CD8-positive, alpha-beta memory T cell (primary cell): ENCODE results near the gene LMTK3. TPM values are rescaled to one million over a fixed set of nuclear protein-coding genes. Genes with fewer than 3 reads are reported as not detected.

Experiments
- CTCF ChIA-PET: fragments of 350-600 bp; sonication (Branson Sonifier 250); formaldehyde crosslinking; loops from one replicate; lab custom pipeline; 2021; ENCODE audit warnings: antibody characterized with exemption; lab: Charles Lee
- POLR2A ChIA-PET: fragments of 350-600 bp; sonication (Branson Sonifier 250); formaldehyde crosslinking; loops from one replicate; lab custom pipeline; 2021; ENCODE audit warnings: antibody characterized with exemption; lab: Charles Lee
- DNase-seq, 5 donors: peaks; one replicate each; pipeline versions ENCODE4 v3.0.0 to v3.0.0-alpha.2; 2020 to 2022; ENCODE audit warnings: mixed read lengths in 1 of 5
- H3K27ac ChIP-seq: one replicate; pipeline ENCODE4 v1.7.0; 2013; ENCODE audit warnings: low read depth, mild to moderate bottlenecking, low read length, moderate library complexity
- H3K27me3 ChIP-seq: 2 replicates; pipeline ENCODE4 v1.7.0; 2013; ENCODE audit warnings: low read length, mild to moderate bottlenecking; ENCODE audit not compliant: insufficient read depth, poor library complexity, severe bottlenecking
- H3K36me3 ChIP-seq: 2 replicates; pipeline ENCODE4 v1.7.0; 2013; ENCODE audit warnings: mild to moderate bottlenecking, low read length, moderate library complexity; ENCODE audit not compliant: insufficient read depth
- H3K4me1 ChIP-seq: 2 replicates; pipeline ENCODE4 v1.7.0; 2013; ENCODE audit warnings: mild to moderate bottlenecking, low read length, moderate library complexity; ENCODE audit not compliant: insufficient read depth
- H3K4me3 ChIP-seq: 2 replicates; pipeline ENCODE4 v1.7.0; 2013; ENCODE audit warnings: mild to moderate bottlenecking, low read length
- H3K9me3 ChIP-seq: 2 replicates; pipeline ENCODE4 v1.7.0; 2013; ENCODE audit warnings: mild to moderate bottlenecking, low read length
- H3K27ac Mint-ChIP-seq, 8 donors: one replicate each; pipeline ENCODE4 v1.8.0; 2020 to 2021; ENCODE audit warnings: mixed read lengths in 8 of 8, mild to moderate bottlenecking in 6 of 8, inconsistent platforms in 3 of 8, moderate library complexity in 3 of 8
- H3K27me3 Mint-ChIP-seq, 2 donors: one replicate each; pipeline ENCODE4 v1.8.0; 2020 to 2021; ENCODE audit warnings: mixed read lengths in 2 of 2, mild to moderate bottlenecking in 1 of 2, moderate library complexity in 1 of 2
- H3K36me3 Mint-ChIP-seq, 3 donors: one replicate each; pipeline ENCODE4 v1.8.0; 2020 to 2021; ENCODE audit warnings: mixed read lengths in 3 of 3, inconsistent platforms in 1 of 3, mild to moderate bottlenecking in 1 of 3
- H3K4me1 Mint-ChIP-seq, 3 donors: one replicate each; pipeline ENCODE4 v1.8.0; 2020 to 2021; ENCODE audit warnings: mixed read lengths in 3 of 3, inconsistent platforms in 1 of 3, mild to moderate bottlenecking in 1 of 3
- H3K4me3 Mint-ChIP-seq, 7 donors: one replicate each; pipeline ENCODE4 v1.8.0; 2020 to 2021; ENCODE audit warnings: mixed read lengths in 7 of 7, mild to moderate bottlenecking in 6 of 7, moderate library complexity in 4 of 7, inconsistent platforms in 2 of 7
- H3K9me3 Mint-ChIP-seq, 5 donors: one replicate each; pipeline ENCODE4 v1.8.0; 2020 to 2022; ENCODE audit warnings: mixed read lengths in 5 of 5, mild to moderate bottlenecking in 3 of 5, moderate library complexity in 2 of 5, inconsistent platforms in 1 of 5
- polyA plus RNA-seq: library from polyadenylated mRNA; unstranded; fragments of 300-500 nt; fragmentation: Illumina TruSeq; gene quantifications from one replicate; pipeline ENCODE4 v1.2.3, GENCODE V29; 2021
- total RNA-seq, 2 experiments: library from RNA; stranded (reverse); gene quantifications; one replicate each; pipeline ENCODE4 v1.2.3, GENCODE V29; 2021

LMTK3 gene
- total and polyA plus RNA-seq, 3 experiments from 2014 or later: 4.6 to 4.7 TPM; not detected in 1

- peaks cover 19% of the 10 kb centered on the region for H3K4me1 ChIP-seq
- DNase-seq: no peak
- H3K27ac ChIP-seq: no peak overlapping the region
- POLR2A ChIA-PET: interaction anchor here (0.8 to 1.3 kb wide), 2 partner anchors 47 to 107 kb away, joined by 4 to 6 read pairs; no protein-coding TSS in a partner anchor
- H3K9me3 ChIP-seq: no peaks in the 10 kb centered on the region
- peaks cover 13% of the 10 kb centered on the region for H3K27me3 ChIP-seq
- H3K27ac Mint-ChIP-seq: no peak overlapping the region
- H3K4me3 ChIP-seq: no peak overlapping the region
- peaks cover 0 to 17% (median under 1%) of the 10 kb centered on the region in 3 donors for H3K36me3 Mint-ChIP-seq
- H3K4me3 Mint-ChIP-seq: peak overlapping the region in 6 of 7 donors; percentile 15 to 78 (median 60)
- CTCF ChIA-PET: no interaction called here
- H3K36me3 ChIP-seq: no peaks in the 10 kb centered on the region
- H3K9me3 Mint-ChIP-seq: peaks cover 0 to 1% (median 0%) of the 10 kb centered on the region in 5 donors
- H3K4me1 Mint-ChIP-seq: peaks cover 20 to 35% (median 26%) of the 10 kb centered on the region in 3 donors
- H3K27me3 Mint-ChIP-seq: peaks cover 18 to 28% of the 10 kb centered on the region in 2 donors
These were observed 69.3 kb downstream of the LMTK3 start for GRCh38 chr19:48442116-48443035.

GRCh38 chr19:48441360-48442050 lies 70.1 kb downstream of the LMTK3 start:
- peaks cover 18 to 30% (median 24%) of the 10 kb centered on the region in 3 donors for H3K4me1 Mint-ChIP-seq
- peak overlapping the region in 2 of 8 donors; percentile 40 to 47 for H3K27ac Mint-ChIP-seq
- H3K27me3 Mint-ChIP-seq: peaks cover 21 to 37% of the 10 kb centered on the region in 2 donors
- H3K36me3 Mint-ChIP-seq: peaks cover 0 to 12% (median 0%) of the 10 kb centered on the region in 3 donors
- ChIA-PET CTCF (interaction anchor here (0.6 kb wide), 1 partner anchor 107 kb away, joined by 3 read pairs; no protein-coding TSS in a partner anchor), POLR2A (interaction anchor here (0.7 to 0.8 kb wide), 2 partner anchors 29 to 106 kb away, joined by 3 to 6 read pairs; no protein-coding TSS in a partner anchor)
- Histone ChIP-seq H3K4me3 (no peak overlapping the region), H3K9me3 (no peaks in the 10 kb centered on the region), H3K36me3 (no peaks in the 10 kb centered on the region), H3K4me1 (peaks cover 17% of the 10 kb centered on the region), H3K27me3 (peaks cover 13% of the 10 kb centered on the region), H3K27ac (no peak overlapping the region)
- H3K4me3 Mint-ChIP-seq: peak overlapping the region in 6 of 7 donors; percentile 15 to 68 (median 60)
- H3K9me3 Mint-ChIP-seq: peaks cover 0 to 1% (median 0%) of the 10 kb centered on the region in 5 donors
- DNase-seq: no peak

- Mint-ChIP-seq H3K4me1 (no peaks in the 10 kb centered on the region), H3K27me3 (peaks cover 16 to 37% of the 10 kb centered on the region in 2 donors), H3K4me3 (no peak overlapping the region), H3K36me3 (peaks cover 0 to 2% (median 0%) of the 10 kb centered on the region in 3 donors), H3K9me3 (no peaks in the 10 kb centered on the region), H3K27ac (no peak overlapping the region)
- Histone ChIP-seq H3K27me3 (peaks cover under 1% of the 10 kb centered on the region), H3K4me3 (no peak overlapping the region), H3K4me1 (no peaks in the 10 kb centered on the region), H3K27ac (no peak overlapping the region), H3K36me3 (no peaks in the 10 kb centered on the region), H3K9me3 (no peaks in the 10 kb centered on the region)
- POLR2A ChIA-PET: no interaction called here
- DNase-seq: no peak
- CTCF ChIA-PET: no interaction called here
These were observed 75.0 kb downstream of the LMTK3 start for GRCh38 chr19:48436586-48436985.

Other genes with a start within 250 kb of the LMTK3 start
- under 1 TPM in 1 of 2 experiments, not detected in 1; 0.13 TPM for gene ZNF114, start 241.8 kb downstream of the LMTK3 start, total RNA-seq
- not detected for gene ZNF114, start 241.8 kb downstream of the LMTK3 start, polyA plus RNA-seq
- 100 to 1,000 TPM; 273 to 278 TPM for gene EMP3, start 186.3 kb downstream of the LMTK3 start, total RNA-seq
- 1,041 TPM for gene EMP3, start 186.3 kb downstream of the LMTK3 start, polyA plus RNA-seq
- gene TMEM143, start 147.9 kb downstream of the LMTK3 start, total RNA-seq: 10 to 100 TPM; 11.4 to 15.8 TPM
- 9.2 TPM for gene TMEM143, start 147.9 kb downstream of the LMTK3 start, polyA plus RNA-seq
- gene SYNGR4, start 147.5 kb downstream of the LMTK3 start, total RNA-seq: not detected
- not detected for gene SYNGR4, start 147.5 kb downstream of the LMTK3 start, polyA plus RNA-seq
- 10 to 100 TPM; 78.7 to 82.9 TPM for gene KDELR1, start 120.3 kb downstream of the LMTK3 start, total RNA-seq
- 32.5 TPM for gene KDELR1, start 120.3 kb downstream of the LMTK3 start, polyA plus RNA-seq
- gene GRIN2D, start 118.2 kb downstream of the LMTK3 start, total RNA-seq: under 1 TPM; 0.13 to 0.26 TPM
- gene GRIN2D, start 118.2 kb downstream of the LMTK3 start, polyA plus RNA-seq: 0.05 TPM
- 100 to 1,000 TPM; 105 to 107 TPM for gene GRWD1, start 65.9 kb downstream of the LMTK3 start, total RNA-seq
- gene GRWD1, start 65.9 kb downstream of the LMTK3 start, polyA plus RNA-seq: 45.6 TPM
- 1 to 10 TPM; 1.8 to 2.0 TPM for gene KCNJ14, start 56.3 kb downstream of the LMTK3 start, total RNA-seq
- gene KCNJ14, start 56.3 kb downstream of the LMTK3 start, polyA plus RNA-seq: 0.12 TPM
- gene CYTH2, start 42.5 kb downstream of the LMTK3 start, total RNA-seq: 10 to 100 TPM; 30.7 to 33.3 TPM
- 34.8 TPM for gene CYTH2, start 42.5 kb downstream of the LMTK3 start, polyA plus RNA-seq
- not detected for gene SULT2B1, start 40.3 kb upstream of the LMTK3 start, total RNA-seq
- gene SULT2B1, start 40.3 kb upstream of the LMTK3 start, polyA plus RNA-seq: not detected
- gene SPACA4, start 94.9 kb upstream of the LMTK3 start, total RNA-seq: not detected
- gene SPACA4, start 94.9 kb upstream of the LMTK3 start, polyA plus RNA-seq: not detected
- 1 to 10 TPM; 3.7 to 5.4 TPM for gene FAM83E, start 103.2 kb upstream of the LMTK3 start, total RNA-seq
- gene FAM83E, start 103.2 kb upstream of the LMTK3 start, polyA plus RNA-seq: not detected
- 1,000 to 10,000 TPM; 1,778 to 1,810 TPM for gene RPL18, start 107.3 kb upstream of the LMTK3 start, total RNA-seq
- 1,821 TPM for gene RPL18, start 107.3 kb upstream of the LMTK3 start, polyA plus RNA-seq
- 10 to 100 TPM; 37.5 to 38.5 TPM for gene SPHK2, start 107.7 kb upstream of the LMTK3 start, total RNA-seq
- gene SPHK2, start 107.7 kb upstream of the LMTK3 start, polyA plus RNA-seq: 10.2 TPM
- gene DBP, start 125.5 kb upstream of the LMTK3 start, total RNA-seq: 10 to 100 TPM; 10.9 to 12.1 TPM
- 84.1 TPM for gene DBP, start 125.5 kb upstream of the LMTK3 start, polyA plus RNA-seq
- 10 to 100 TPM; 12.7 to 13.0 TPM for gene CA11, start 134.4 kb upstream of the LMTK3 start, total RNA-seq
- gene CA11, start 134.4 kb upstream of the LMTK3 start, polyA plus RNA-seq: 8.3 TPM
- gene NTN5, start 161.2 kb upstream of the LMTK3 start, total RNA-seq: under 1 TPM; 0.11 to 0.33 TPM
- not detected for gene NTN5, start 161.2 kb upstream of the LMTK3 start, polyA plus RNA-seq
- gene FUT2, start 184.1 kb upstream of the LMTK3 start, total RNA-seq: not detected
- gene FUT2, start 184.1 kb upstream of the LMTK3 start, polyA plus RNA-seq: 0.33 TPM
- gene MAMSTR, start 207.9 kb upstream of the LMTK3 start, total RNA-seq: under 1 TPM; 0.68 to 0.69 TPM
- 0.40 TPM for gene MAMSTR, start 207.9 kb upstream of the LMTK3 start, polyA plus RNA-seq
- under 1 TPM; 0.20 to 0.22 TPM for gene RASIP1, start 228.8 kb upstream of the LMTK3 start, total RNA-seq
- 0.09 TPM for gene RASIP1, start 228.8 kb upstream of the LMTK3 start, polyA plus RNA-seq
- not detected for gene IZUMO1, start 235.1 kb upstream of the LMTK3 start, total RNA-seq
- gene IZUMO1, start 235.1 kb upstream of the LMTK3 start, polyA plus RNA-seq: not detected
- under 1 TPM; 0.09 TPM for gene FUT1, start 240.8 kb upstream of the LMTK3 start, total RNA-seq
- not detected for gene FUT1, start 240.8 kb upstream of the LMTK3 start, polyA plus RNA-seq
- not detected for gene FGF21, start 243.7 kb upstream of the LMTK3 start, total RNA-seq
- gene FGF21, start 243.7 kb upstream of the LMTK3 start, polyA plus RNA-seq: not detected